GM18858 (cell line): ENCODE results near the gene ALDH3B2.
"Not testable (repeated sequence)": the region's sequence is repeated elsewhere in the genome, so short reads cannot be mapped to it uniquely, and the experiment has no call there.

ENCODE experiments used
- ATAC-seq: cut with Tn5 transposase; IDR thresholded peaks from one replicate; pipeline ENCODE4 v1.9.1; 2021; ENCODE audit not compliant: unreplicated experiment

The ALDH3B2 gene

GRCh38 chr11:67685641-67686332 lies 11.4 kb upstream of the ALDH3B2 start:
- ATAC-seq: not testable (repeated sequence)

DNA sequence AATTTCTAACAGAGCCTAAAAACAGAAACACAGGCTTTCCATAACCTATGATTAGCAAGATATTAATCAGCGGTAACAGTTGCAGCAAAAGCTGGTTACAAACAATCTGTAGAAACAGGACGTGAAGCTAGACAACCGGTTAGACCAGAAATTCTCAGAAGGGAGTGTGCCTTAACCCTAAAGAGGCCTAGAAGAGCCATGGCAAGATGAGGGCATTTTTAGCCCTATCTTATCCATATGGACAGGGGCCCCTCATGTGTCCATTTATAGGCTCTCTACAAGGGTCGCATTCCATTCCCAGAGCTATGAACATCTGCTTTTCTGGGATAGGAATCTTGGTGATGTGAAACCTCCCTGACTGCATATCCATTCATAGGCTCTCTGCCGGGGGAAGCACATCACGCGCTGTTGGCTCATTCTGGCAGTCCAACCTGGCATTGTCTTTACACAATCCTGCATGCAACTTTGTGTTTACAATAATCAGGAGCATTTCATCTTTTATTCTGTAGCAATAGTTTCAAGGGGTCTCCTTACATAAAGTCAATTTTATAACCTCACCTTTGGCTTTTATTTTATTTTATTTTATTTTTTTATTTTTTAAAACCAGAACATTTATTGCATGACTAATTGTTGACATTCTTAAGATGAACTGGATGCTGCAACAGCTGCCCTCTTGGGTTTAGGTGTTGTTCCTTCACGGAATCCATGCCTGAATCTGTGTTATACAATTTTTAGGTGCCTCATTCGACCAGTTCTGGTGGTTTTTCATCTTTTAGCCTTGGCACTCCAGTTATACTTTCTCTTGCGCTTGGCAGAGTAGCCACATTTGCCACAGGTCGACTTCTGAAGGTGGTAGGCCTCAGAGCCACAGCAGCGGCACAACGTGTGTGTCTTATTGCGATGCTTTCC lies 8.0 kb upstream of the ALDH3B2 start:
- not testable (repeated sequence) for ATAC-seq

DNA sequence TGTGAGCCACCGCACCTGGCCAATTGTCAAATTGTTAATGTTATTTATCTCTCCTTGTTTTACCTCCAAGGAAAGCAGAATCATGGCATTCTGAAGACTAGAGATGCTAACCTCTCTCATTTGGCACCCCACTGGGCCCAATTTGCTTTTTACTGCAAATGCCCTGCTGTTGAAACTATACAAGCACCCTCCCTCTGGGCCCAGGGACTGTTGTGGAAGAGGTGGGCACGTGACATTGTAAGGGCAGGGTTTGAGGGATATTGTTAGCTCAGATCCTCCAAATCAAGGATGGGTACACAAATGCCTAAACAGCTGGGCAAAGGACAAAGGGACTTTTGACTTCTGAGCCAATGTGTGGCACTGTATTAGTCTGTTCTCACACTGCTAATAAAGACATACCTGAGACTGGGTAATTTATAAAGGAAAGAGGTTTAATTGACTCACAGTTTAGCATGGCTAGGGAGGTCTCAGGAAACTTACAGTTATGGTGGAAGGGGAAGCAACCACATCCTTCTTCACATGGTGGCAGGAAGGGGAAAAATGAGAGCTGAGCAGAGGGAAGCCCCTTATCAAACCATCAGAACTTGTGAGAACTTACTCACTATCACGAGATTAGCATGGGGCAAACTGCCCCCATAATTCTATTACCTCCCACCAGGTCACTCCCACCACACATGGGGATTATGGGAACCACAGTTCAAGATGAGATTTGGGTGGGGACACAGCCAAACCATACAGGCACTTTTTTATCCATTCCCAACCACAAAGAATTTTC lies 6.5 kb upstream of the ALDH3B2 start:
- no peak for ATAC-seq

DNA sequence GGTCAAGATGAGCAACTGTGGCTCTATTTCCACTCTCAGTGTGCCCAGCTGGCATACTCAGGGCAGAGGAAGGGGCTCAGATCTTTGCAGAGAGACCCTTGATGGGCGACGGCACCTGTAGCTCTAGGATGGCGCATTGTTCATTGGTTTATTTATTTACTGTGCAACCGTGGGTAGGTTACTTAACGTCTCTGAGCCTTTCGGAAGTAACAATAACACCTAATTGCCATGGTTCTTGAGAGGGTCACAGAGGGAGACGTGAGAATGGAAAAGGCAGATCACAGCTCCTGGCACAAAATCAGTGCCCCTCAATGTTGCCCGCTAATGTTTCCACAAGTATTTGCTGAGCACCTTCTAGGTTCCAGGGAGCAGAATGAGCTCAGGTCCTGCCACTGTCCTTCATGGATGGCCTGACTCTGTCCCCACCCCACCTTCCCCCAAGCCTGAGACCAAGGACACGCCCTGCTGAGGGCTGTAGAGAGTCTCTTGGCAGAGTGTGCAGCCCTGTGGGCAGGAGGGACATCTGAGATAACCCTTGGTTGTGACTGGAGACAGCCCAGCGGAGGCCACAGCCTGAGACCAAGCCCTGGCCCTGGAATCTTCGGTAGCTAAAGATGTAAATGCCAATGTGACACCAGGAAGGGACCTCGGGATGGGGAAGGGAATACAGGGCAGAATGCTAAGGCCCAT lies 780 bp upstream of the ALDH3B2 start:
- no peak for ATAC-seq

GRCh38 chr11:67673902-67674301 lies 521 bp downstream of the ALDH3B2 start:
- no peak for ATAC-seq

GRCh38 chr11:67673358-67673757 lies 1.1 kb downstream of the ALDH3B2 start:
- no peak for ATAC-seq

GRCh38 chr11:67671211-67671520 lies 3.3 kb downstream of the ALDH3B2 start:
- no peak for ATAC-seq

GRCh38 chr11:67670316-67671210 lies 3.9 kb downstream of the ALDH3B2 start:
- no peak for ATAC-seq

DNA sequence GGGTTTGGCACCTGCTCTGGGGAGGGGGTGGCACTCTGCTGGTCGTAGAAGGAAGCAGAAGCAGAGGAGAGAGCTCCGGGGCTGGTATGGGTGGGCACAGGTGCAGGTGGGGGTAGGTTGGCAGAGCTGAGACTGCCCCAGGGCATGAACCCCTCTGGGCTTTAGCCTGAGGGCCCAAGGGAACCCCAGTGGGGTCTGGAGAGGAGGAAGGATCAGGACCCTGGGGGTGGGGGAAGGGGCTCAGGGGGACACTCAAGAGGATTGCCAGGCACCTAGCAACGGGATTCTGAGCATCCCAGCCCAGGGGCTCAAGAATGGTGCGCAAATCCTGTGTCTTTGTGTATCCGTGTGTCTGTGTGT lies 6.3 kb downstream of the ALDH3B2 start:
- ATAC-seq: no peak

DNA sequence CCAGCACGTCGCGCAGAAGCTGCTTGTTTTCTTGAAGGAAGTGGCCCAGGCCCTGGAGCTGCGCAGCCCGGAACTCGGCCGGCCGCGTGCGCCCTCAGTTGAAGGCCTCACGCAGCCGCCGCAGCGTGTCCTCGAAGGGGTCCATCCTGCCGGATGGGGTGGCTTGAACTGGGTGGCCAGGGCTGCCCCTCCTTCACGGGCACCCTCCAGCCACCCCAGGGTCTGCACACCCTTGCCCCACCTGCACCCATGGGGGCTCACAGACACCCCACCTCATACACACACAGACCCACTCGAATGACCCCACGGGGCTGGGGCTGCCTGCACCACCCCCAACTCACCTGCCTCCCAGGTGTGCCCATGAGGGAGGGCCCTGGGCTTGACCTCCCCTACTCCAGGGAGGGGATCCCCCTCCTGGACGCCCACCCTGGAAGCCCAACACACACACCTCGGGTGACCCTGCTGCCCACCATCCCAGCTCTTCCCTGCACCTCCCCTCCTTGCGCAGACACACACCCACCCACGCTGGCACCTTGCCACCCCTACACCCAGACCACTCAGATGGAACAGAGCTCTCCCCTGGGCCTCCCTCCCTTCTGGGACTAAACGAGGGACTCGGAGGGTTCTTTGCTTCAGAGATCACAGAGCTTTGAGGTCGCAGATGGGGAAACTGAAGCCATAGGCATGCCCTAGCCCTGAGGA lies 6.8 kb downstream of the ALDH3B2 start:
- no peak for ATAC-seq

DNA sequence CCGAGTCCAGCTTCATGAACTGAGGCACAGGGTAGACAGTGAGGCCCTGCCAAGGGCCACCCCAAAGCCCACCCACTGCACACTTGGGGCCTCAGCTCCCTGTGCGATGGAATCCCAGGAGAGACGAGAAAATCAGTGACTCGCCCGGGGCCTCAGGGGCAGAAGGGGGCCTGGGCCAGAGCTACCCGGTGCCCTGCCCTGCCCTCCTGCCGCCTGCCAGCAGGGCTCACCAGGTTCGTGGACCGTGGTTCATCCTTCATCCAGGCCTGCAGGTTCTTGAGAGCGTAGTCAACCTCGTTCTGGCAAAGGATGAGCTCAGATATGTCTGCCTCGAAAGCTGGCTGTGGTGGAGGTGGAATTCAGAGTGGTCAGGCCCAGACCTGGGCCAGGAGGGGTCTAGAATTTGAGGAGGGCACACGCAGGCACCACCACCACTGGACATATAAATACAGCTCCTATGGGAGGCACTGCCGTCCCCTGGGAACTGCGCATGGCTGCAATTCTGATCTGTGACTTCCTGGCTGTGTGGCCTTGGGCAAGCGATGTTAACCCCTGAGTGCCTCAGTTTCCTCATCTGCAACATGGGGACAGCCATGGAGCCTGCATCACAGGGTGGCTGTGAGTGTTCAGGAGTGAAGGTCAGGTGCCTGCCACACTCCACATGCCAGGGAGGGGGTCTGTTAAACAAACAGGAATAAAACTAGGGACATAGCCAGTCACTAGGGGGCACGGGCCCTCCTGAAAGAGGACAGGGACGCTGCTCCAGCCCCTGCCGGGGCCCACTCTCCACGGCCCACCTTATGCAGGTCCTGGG lies 7.5 kb downstream of the ALDH3B2 start:
- ATAC-seq: no peak

- no peak for ATAC-seq
Measured at GRCh38 chr11:67666303-67666645, 8.1 kb downstream of the ALDH3B2 start.

GRCh38 chr11:67665541-67666302 lies 8.7 kb downstream of the ALDH3B2 start:
- ATAC-seq: no peak

DNA sequence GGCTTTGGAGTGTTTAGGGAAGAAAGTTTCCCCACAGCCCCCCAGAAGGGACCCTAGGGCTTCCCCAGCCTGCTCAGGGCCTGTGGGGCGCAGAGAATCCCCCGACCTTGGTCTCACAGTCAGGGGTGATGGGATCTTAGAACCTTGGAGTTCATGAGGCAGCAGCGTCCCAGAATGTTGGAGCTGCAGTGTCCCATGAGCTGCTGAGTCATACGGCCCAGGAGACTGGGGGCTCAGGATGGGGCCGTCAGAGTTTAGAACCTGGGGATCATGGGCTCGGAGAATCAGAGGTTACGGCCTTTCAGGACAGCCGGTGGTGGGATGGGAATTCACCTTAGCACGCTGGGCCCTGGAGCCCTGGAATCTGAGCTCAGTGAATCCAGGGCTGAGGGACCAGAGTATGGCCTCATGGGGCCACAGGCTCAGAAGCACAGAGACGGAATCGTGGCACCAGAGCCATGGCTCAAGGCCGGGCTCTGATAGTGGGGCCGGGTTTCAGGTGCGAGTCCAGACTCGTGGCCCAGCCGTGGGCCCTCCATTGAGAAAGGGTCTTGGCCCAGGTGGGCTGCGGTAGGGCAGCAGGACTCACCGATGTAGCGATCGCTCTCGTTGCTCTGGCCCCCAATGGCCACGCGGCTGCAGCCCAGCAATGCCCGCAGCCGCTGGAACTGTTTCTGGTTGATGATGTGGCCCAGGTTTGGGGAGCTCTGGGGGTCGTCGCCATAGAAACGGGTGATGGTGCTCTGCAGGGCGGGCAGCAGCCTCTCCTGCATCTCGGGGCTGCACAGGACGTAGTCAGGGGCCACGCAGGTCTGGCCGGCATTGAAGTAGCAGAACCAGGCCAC lies 9.5 kb downstream of the ALDH3B2 start:
- no peak for ATAC-seq

DNA sequence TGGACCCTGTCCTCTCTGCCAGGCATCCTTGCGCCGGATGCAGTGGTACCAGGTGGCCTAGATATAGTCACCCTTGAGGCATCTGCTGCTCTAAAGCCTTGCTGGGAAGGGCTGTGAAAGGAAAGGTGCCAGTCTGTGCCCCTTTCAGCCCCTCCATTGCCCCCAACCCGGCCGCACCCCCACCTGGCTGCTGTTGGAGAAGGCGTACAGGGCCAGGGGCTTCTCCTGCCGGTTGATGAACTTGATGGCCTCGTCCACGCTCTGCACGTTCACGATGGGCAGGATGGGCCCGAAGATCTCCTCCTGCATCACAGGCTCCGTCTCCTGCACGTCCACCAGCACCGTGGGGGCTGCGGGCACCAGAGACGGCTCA lies 10.2 kb downstream of the ALDH3B2 start:
- ATAC-seq: no peak

GRCh38 chr11:67663532-67664212 lies 10.8 kb downstream of the ALDH3B2 start:
- ATAC-seq: no peak
